Stomach (tissue), 9 donors: ENCODE measurements around the gene KIDINS220. TPM values are rescaled to one million over a fixed set of nuclear protein-coding genes. Genes with fewer than 3 reads are reported as not detected.

Source experiments
- DNase-seq, 2 donors: peaks; one replicate each; pipeline versions ENCODE4 v3.0.0 to v3.0.0-alpha.2; 2013 to 2019
- H3K27ac ChIP-seq, 5 donors: fragments of 200-600 bp in 4 of 5; sonication (generic) in 4 of 5; one replicate each; pipeline ENCODE4 v1.5.1; 2013 to 2019; ENCODE audit warnings: mild to moderate bottlenecking in 1 of 5, moderate library complexity in 1 of 5
- H3K27me3 ChIP-seq, 3 donors: fragments of 200-600 bp; sonication (generic); one replicate each; pipeline ENCODE4 v1.5.1; 2017 to 2019; ENCODE audit warnings: mixed run types in 1 of 3
- H3K36me3 ChIP-seq, 4 donors: fragments of 200-600 bp; sonication (generic); 1 replicate in 3 of 4; 2 replicates in 1 of 4; pipeline ENCODE4 v1.5.1; 2016 to 2019
- H3K4me1 ChIP-seq, 4 donors: fragments of 200-600 bp; sonication (generic); one replicate each; pipeline ENCODE4 v1.5.1; 2016 to 2019
- H3K4me3 ChIP-seq, 4 donors: fragments of 200-600 bp; sonication (generic) in 3 of 4; one replicate each; pipeline ENCODE4 v1.5.1; 2016 to 2019; ENCODE audit warnings: mild to moderate bottlenecking in 1 of 4
- H3K9me3 ChIP-seq, 4 donors: fragments of 200-600 bp; sonication (generic); one replicate each; pipeline ENCODE4 v1.5.1; 2016 to 2019
- CTCF ChIP-seq, 7 experiments: fragments of 450-650 bp in 4 of 7; fragments of 200-600 bp in 3 of 7; sonication (generic) in 3 of 7; IDR thresholded peaks; one replicate each; pipeline ENCODE4 v1.5.1; 2016 to 2019; ENCODE audit warnings: antibody characterized with exemption in 7 of 7, control low read depth in 2 of 7, mild to moderate bottlenecking in 1 of 7
- EP300 ChIP-seq: sonication (generic); formaldehyde crosslinking; IDR thresholded peaks from one replicate; pipeline ENCODE4 v1.6.1; 2017; ENCODE audit warnings: antibody characterized with exemption
- POLR2A ChIP-seq, 4 donors: fragments of 450-650 bp; IDR thresholded peaks; one replicate each; pipeline ENCODE4 v1.6.1; 2016; ENCODE audit warnings: antibody characterized with exemption in 4 of 4, control low read depth in 2 of 4, mild to moderate bottlenecking in 1 of 4, moderate library complexity in 1 of 4
- POLR2AphosphoS5 ChIP-seq, 3 donors: sonication (generic); formaldehyde crosslinking; IDR thresholded peaks; one replicate each; pipeline ENCODE4 v1.6.1; 2016; ENCODE audit warnings: antibody characterized with exemption in 3 of 3
- WGBS, 5 donors: extraction: QIAGEN DNeasy Blood & Tissue Kit in 3 of 5; methylation state at CpG; one replicate each; pipeline versions ENCODE4 v1.1.5 to v1.1.7; 2013 to 2018; 5-methylcytosine and 5-hydroxymethylcytosine counted together
- intact Hi-C: fragments of 100-400 bp; cut with DNase I; formaldehyde crosslinking; loops from one replicate; pipeline ENCODE4 v1.15.1; 2023; ENCODE audit warnings: low total_unique reads
- polyA plus RNA-seq, 3 donors: library from polyadenylated mRNA; stranded (reverse); fragments of 200-250 nt; gene quantifications; one replicate each; pipeline ENCODE4 v1.2.3, GENCODE V29; 2013
- total RNA-seq, 5 donors: library from RNA; depleted of rRNA; stranded (reverse); fragments of >200 nt; gene quantifications; one replicate each; pipeline versions ENCODE4 v1.1.0 to v1.2.3, GENCODE V29; 2014 to 2016
- donor health status: healthy with polysubstance abuse.
- donor health status: Bipolar disorder and iron deficiency.
- donor health status: healthy.

Gene KIDINS220
- total and polyA plus RNA-seq, 8 donors = 3.8 to 160 (median 56.0) TPM

GRCh38 chr2:8679827-8680731 lies 157.3 kb downstream of the KIDINS220 start:
- Histone ChIP-seq H3K27ac (peak overlapping the region; percentile 64 to 99 (median 98)), H3K27me3 (peaks cover 0 to 23% (median 5%) of the 10 kb centered on the region in 3 donors), H3K4me1 (peaks cover 45 to 68% (median 61%) of the 10 kb centered on the region in 4 donors), H3K36me3 (no peaks in the 10 kb centered on the region), H3K9me3 (peaks cover 0 to 1% (median 0%) of the 10 kb centered on the region in 4 donors), H3K4me3 (peak overlapping the region; percentile 57 to 82 (median 76))
- 11 to 27% (median 15%) methylated on average over 19 of the region's 19 CpGs for WGBS, 5 donors
- peak; percentile 76 to 93 for DNase-seq
- no peak for TF ChIP-seq EP300
- TF ChIP-seq POLR2AphosphoS5 (IDR thresholded peaks at IDR 0.05) = peak; percentile 29 to 91 (median 90)
- TF ChIP-seq POLR2A (IDR thresholded peaks at IDR 0.05) = peak in 2 of 4 donors; percentile 48 to 49
- intact Hi-C loops = no loop called here

GRCh38 chr2:8679567-8679826 lies 157.9 kb downstream of the KIDINS220 start:
- Histone ChIP-seq H3K4me3 (peak overlapping the region; percentile 48 to 57 (median 54)), H3K27me3 (peaks cover 0 to 24% (median 5%) of the 10 kb centered on the region in 3 donors), H3K9me3 (peaks cover 0 to 7% (median 5%) of the 10 kb centered on the region in 4 donors), H3K36me3 (no peaks in the 10 kb centered on the region), H3K27ac (peak overlapping the region; percentile 86 to 99 (median 98)), H3K4me1 (peaks cover 39 to 62% (median 55%) of the 10 kb centered on the region in 4 donors)
- 7 to 19% (median 14%) methylated on average over 8 of the region's 8 CpGs for WGBS, 5 donors
- intact Hi-C loops = no loop called here
- DNase-seq = no peak
- TF ChIP-seq POLR2AphosphoS5 (IDR thresholded peaks at IDR 0.05) = no peak
- no peak for TF ChIP-seq EP300
- TF ChIP-seq CTCF (IDR thresholded peaks at IDR 0.05) = no peak
- TF ChIP-seq POLR2A (IDR thresholded peaks at IDR 0.05) = no peak

Other genes starting within 250 kb of the KIDINS220 start
- 100 to 1,000 TPM in 4 of 5 donors, 10 to 100 TPM in 1; 89.8 to 255 (median 176) TPM for gene ID2, start 155.6 kb downstream of the KIDINS220 start, total RNA-seq
- 10 to 100 TPM; 40.6 to 67.2 (median 57.6) TPM for gene ID2, start 155.6 kb downstream of the KIDINS220 start, polyA plus RNA-seq
- gene MBOAT2, start 166.1 kb upstream of the KIDINS220 start, total RNA-seq = 10 to 100 TPM in 4 of 5 donors, 1 to 10 TPM in 1; 10.0 to 65.5 (median 14.2) TPM
- 10 to 100 TPM in 1 of 3 donors, 1 to 10 TPM in 2; 2.2 to 15.4 (median 3.2) TPM for gene MBOAT2, start 166.1 kb upstream of the KIDINS220 start, polyA plus RNA-seq